Cerebellar nuclear complex (tissue), 1 donor: ENCODE data around the gene IFRD2.
"Not testable (repeated sequence)": the region's sequence is repeated elsewhere in the genome, so short reads cannot be mapped to it uniquely, and the experiment has no call there.

Experiments
- DNase-seq, 2 experiments: peaks; one replicate each; lab custom pipeline; 2025; lab: John Stamatoyannopoulos, UW

IFRD2 gene

GRCh38 chr3:50324351-50325112, 32.3 kb upstream of the IFRD2 start:
- peak in 1 of 2 experiments; percentile 4 for DNase-seq

DNA sequence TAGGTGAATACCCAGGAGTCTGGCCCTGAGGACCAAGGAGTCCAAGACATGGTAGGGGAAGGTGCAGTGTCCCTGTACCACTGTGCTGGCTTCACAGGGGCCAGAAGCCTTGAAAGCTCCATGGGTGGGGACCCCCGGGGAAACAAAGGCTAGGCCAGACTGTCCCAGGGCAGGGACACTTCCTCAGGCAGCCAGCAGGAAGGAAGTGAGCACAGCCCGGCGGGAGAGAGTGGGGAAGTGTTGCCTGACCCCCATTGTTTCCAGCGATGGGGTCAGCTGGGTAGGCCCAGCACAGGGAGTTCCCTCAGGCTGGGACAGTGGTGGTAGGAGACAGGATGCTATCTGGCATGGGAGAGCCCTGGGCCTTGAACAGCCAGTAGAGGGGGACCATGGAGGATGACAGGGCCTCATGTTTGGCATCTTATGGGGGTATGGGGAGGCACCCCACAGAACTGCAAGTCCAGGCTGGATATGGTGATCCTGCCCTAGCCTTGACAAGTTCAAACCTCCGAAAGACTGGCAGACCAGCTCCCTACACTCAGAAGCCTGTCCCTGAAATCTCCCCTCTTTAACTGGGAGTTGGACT, 31.5 kb upstream of the IFRD2 start:
- DNase-seq: no peak

DNA sequence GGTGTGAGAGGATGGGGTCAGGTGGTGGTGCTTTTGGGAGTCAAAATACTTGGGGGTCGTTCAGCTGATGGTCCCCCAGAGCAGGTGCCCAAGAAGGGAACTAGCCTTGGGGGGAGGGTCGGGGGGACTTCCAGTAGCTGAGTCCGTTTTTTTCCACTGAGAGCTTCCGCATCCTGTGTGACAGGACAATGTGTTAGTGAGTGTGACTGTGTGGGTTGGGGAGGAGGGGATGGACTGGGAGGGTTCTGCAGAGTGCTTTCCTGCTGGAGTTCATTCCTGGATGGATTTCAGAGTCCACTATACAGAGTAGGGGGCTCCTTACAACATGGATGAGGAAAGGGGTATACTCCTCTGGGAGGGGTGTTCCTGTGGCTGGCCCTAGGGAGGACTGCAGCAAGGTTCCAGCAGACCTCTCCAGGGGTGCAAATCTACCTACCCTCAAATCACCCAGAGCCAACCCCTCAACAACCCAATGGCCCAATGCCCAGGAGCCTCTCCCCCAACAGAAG, 30.9 kb upstream of the IFRD2 start:
- no peak for DNase-seq

DNA sequence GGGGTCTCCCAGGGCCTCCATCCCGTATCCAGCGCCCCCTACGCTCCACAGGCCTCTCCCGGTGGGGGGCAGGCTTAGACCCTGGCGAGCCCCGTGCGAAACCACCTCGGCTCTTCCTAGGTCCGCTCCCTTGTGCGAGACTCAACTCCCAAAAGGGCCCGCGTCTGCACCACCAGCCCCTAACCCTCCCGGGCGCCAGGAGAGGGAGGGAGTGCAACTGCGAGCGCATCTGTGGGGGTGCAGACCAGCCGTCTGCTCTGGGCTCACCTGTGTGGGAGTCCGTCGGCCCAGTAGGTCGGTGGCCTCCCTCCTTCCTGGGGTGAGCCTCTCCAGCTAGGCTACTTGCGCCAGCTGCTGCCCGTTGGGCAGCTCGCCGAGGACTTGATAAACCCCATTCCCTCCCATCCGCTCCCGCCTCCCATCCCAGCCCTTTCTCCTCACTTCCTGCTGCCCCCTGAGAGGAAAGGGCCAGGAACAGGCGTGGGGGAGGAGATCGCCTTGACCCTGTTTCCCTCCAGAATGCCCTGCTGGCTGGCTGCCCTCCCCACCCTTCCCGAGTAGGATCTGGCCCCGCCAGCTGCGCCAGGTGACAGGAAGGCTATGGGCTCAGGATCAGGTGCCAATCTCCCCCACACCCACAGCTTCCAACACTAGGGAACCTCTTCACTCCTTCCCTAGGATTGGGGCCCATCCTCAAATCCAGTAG, 30.3 kb upstream of the IFRD2 start, which contains the start of gene HYAL2:
HYAL2 (minus strand) TSS at position 360 of the 706 bp plus-strand sequence. CDS start 2,256 bp downstream, outside the sequence.
- DNase-seq: no peak

GRCh38 chr3:50322115-50322385, 29.8 kb upstream of the IFRD2 start:
- DNase-seq: no peak

- peak in 1 of 2 experiments; percentile 62 for DNase-seq
Observed at GRCh38 chr3:50321336-50322114, 29.3 kb upstream of the IFRD2 start.

GRCh38 chr3:50320853-50321335, 28.7 kb upstream of the IFRD2 start:
- peak in 1 of 2 experiments; percentile 62 for DNase-seq

GRCh38 chr3:50319894-50320625, 27.8 kb upstream of the IFRD2 start:
- no peak for DNase-seq

GRCh38 chr3:50319181-50319893, 27.1 kb upstream of the IFRD2 start:
- DNase-seq: no peak

GRCh38 chr3:50318615-50319014, 26.4 kb upstream of the IFRD2 start:
- no peak for DNase-seq

DNA sequence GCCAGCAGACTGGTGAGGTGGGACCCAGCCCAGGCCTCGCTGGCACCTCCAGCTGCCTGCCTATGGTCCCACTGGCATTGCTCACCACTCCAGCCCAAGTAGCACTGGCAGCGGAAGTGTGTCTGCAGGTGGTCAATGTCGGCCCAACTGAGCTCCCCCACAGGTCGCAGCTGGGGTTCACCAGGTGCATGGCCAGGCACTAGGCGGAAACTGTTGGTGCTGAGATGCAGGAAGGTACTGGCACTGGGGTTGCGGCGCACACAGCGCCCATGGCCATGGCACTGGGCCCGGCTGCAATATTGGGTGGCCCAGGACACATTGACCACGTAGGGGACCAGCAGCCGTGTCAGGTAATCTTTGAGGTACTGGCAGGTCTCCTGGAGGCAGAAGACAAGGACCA, 25.9 kb upstream of the IFRD2 start:
- DNase-seq: no peak

GRCh38 chr3:50317300-50317699, 25.1 kb upstream of the IFRD2 start:
- DNase-seq: no peak

DNA sequence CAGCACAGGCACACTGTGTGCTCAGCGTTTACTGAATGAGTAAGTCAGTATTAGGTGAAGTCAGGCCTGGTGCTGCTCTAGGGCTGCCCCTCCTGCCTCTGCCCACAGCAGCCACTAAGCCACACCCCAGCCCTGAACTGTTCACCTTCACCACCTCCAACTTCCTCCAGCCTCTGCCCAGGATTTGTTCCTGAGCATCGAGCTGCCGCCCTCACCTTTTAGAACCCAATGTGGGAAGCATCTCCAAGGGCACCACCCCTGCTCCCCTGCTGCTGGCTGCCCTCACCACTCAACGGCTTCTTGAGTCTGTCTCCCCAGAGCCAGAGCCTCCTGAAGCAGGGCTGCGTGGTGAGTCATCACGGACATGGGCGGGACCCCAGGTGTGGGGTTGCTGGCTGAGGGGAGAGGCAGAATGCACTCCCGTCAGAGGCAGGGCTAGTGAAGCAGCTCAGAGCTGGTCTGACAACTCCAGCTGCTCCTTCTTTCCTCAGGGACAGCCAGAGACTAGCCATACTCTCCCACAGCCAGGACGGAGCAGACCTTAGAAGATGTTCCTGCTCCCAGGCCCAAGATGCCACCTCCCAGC, 24.5 kb upstream of the IFRD2 start:
- DNase-seq: no peak

GRCh38 chr3:50314816-50315215, 22.6 kb upstream of the IFRD2 start:
- no peak for DNase-seq

GRCh38 chr3:50314342-50314741, 22.1 kb upstream of the IFRD2 start:
- DNase-seq: no peak

GRCh38 chr3:50312041-50312440, 19.8 kb upstream of the IFRD2 start:
- DNase-seq: not testable (repeated sequence)

- no peak for DNase-seq
Observed at GRCh38 chr3:50304601-50305000, 12.4 kb upstream of the IFRD2 start.

GRCh38 chr3:50303013-50303815, 11.0 kb upstream of the IFRD2 start, which contains the start of gene HYAL1:
Gene HYAL1, minus strand, starts transcription at chr3:50303574. Its CDS starts 618 bp downstream, at chr3:50302956.
- no peak for DNase-seq
